K562 (cell line): ENCODE measurements around the gene ENO2. TPM values are rescaled to one million over a fixed set of nuclear protein-coding genes. Genes with fewer than 3 reads are reported as not detected.
A peak's percentile ranks its signal among the peaks of the same experiment; 100 is the strongest.

ENCODE experiments used
- ATAC-seq: fragments of 200-7000 bp; cut with Tn5 transposase; 3 replicates; pipeline ENCODE4 v1.9.1; 2020; ENCODE audit warnings: moderate library complexity
- BruUV-seq: library from RNA; stranded (reverse); fragments of 400-500 nt; replicated peaks from 2 replicates; lab custom pipeline; 2021; lab: Mats Ljungman, UMichigan
- CTCF ChIA-PET: fragments of 300-600 bp; formaldehyde crosslinking; extraction: SDS; loops from one replicate; lab custom pipeline; 2021; ENCODE audit warnings: low intra/inter-chr PET ratio; lab: Yijun Ruan, JAX
- POLR2A ChIA-PET: fragments of 300-600, 350-650 bp; sonication (Branson Sonifier 250); formaldehyde crosslinking; extraction: SDS; loops from one replicate; lab custom pipeline; 2021; ENCODE audit warnings: antibody characterized with exemption, inconsistent platforms; lab: Yijun Ruan, JAX
- DNase-seq, 4 experiments: peaks; one replicate each; pipeline versions ENCODE4 v3.0.0 to v3.0.0-alpha.2; 2011 to 2018; ENCODE audit warnings: low spot score in 3 of 4, mixed read lengths in 3 of 4; ENCODE audit errors: extremely low read depth in 1 of 4
- FAIRE-seq: peaks from 2 replicates; lab custom pipeline; 2011; peaks lifted over from hg19 to GRCh38; lab: Jason Lieb, UNC
- H2AFZ ChIP-seq: 2 replicates; pipeline ENCODE4 v1.6.0; 2011; ENCODE audit warnings: low read depth, low read length, control low read depth, inconsistent platforms
- H3K27ac ChIP-seq: fragments of 200-600 bp; 3 replicates; pipeline ENCODE4 v1.8.0; 2011; ENCODE audit warnings: low read depth, mild to moderate bottlenecking, control low read depth, inconsistent platforms, low read length, moderate library complexity, mixed read lengths; ENCODE audit errors: extremely low read depth
- H3K27me3 ChIP-seq, 2 experiments: fragments of 300-600 bp in 1 of 2; 2 replicates in 1 of 2; 3 replicates in 1 of 2; pipeline versions ENCODE4 v1.6.0 to v1.8.0; 2011; ENCODE audit warnings: inconsistent platforms in 2 of 2, low read length in 2 of 2, mild to moderate bottlenecking in 1 of 2, mixed read lengths in 1 of 2, moderate library complexity in 1 of 2; ENCODE audit not compliant: control insufficient read depth in 2 of 2, insufficient read depth in 2 of 2
- H3K36me3 ChIP-seq: fragments of 300-600 bp; 3 replicates; pipeline ENCODE4 v1.8.0; 2011; ENCODE audit warnings: mild to moderate bottlenecking, low read length, inconsistent platforms; ENCODE audit not compliant: control insufficient read depth, insufficient read depth
- H3K4me1 ChIP-seq, 2 experiments: fragments of 200-600 bp in 1 of 2; replicated peaks in 1 of 2; 2 replicates in 1 of 2; 3 replicates in 1 of 2; pipeline versions ENCODE4 v1.5.1 to v1.8.0; 2011; ENCODE audit warnings: inconsistent platforms in 2 of 2, low read length in 2 of 2, mild to moderate bottlenecking in 1 of 2, mixed read lengths in 1 of 2, moderate library complexity in 1 of 2; ENCODE audit not compliant: control insufficient read depth in 2 of 2, insufficient read depth in 2 of 2
- H3K4me2 ChIP-seq: 2 replicates; pipeline ENCODE4 v1.6.1; 2011; ENCODE audit warnings: low read length, control low read depth, inconsistent platforms, mixed read lengths; ENCODE audit not compliant: insufficient read depth
- H3K4me3 ChIP-seq: fragments of 200-600 bp; sonication (generic), shearing (Covaris generic); 2 replicates; pipeline ENCODE4 v1.5.1; 2016; ENCODE audit warnings: control low read depth, inconsistent platforms
- H3K79me2 ChIP-seq: fragments of 200-600 bp; 3 replicates; pipeline ENCODE4 v1.8.0; 2011; ENCODE audit warnings: low read length, inconsistent platforms; ENCODE audit not compliant: control insufficient read depth, insufficient read depth
- H3K9ac ChIP-seq, 2 experiments: 2 replicates each; pipeline versions ENCODE4 v1.6.0 to v1.6.1; 2011; ENCODE audit warnings: low read depth in 2 of 2, low read length in 2 of 2, control low read depth in 1 of 2, inconsistent platforms in 1 of 2, mild to moderate bottlenecking in 1 of 2, mixed read lengths in 1 of 2; ENCODE audit not compliant: insufficient read depth in 1 of 2
- H3K9me1 ChIP-seq: one replicate; pipeline ENCODE4 v1.6.0; 2011; ENCODE audit warnings: inconsistent platforms, mild to moderate bottlenecking, low read length, moderate library complexity; ENCODE audit not compliant: control insufficient read depth, insufficient read depth
- H3K9me3 ChIP-seq: replicated peaks from 2 replicates; pipeline ENCODE4 v1.5.1; 2011; ENCODE audit warnings: low read depth, low read length, inconsistent platforms; ENCODE audit not compliant: control insufficient read depth, insufficient read depth
- H4K20me1 ChIP-seq: replicated peaks from 2 replicates; pipeline ENCODE4 v1.6.1; 2011; ENCODE audit warnings: low read length, inconsistent platforms, mixed read lengths; ENCODE audit not compliant: control insufficient read depth, insufficient read depth
- FOXA1 ChIP-seq: fragments of 450-650 bp; IDR thresholded peaks from 2 replicates; pipeline ENCODE4 v1.6.1; 2016; ENCODE audit warnings: mild to moderate bottlenecking, borderline replicate concordance
- JUN ChIP-seq, 2 experiments: sonication (generic) in 1 of 2; formaldehyde crosslinking in 1 of 2; IDR thresholded peaks; 2 replicates each; pipeline versions ENCODE4 v1.6.1 to v1.8.0; 2012 to 2022; ENCODE audit warnings: borderline replicate concordance in 2 of 2, mild to moderate bottlenecking in 2 of 2, improper control_type of control experiment in 1 of 2, low read depth in 1 of 2, low read length in 1 of 2, missing genetic modification reagents in 1 of 2
- MCM2 ChIP-seq: fragments of 450-650 bp; IDR thresholded peaks from 2 replicates; pipeline ENCODE4 v1.6.1; 2017; ENCODE audit warnings: low read depth, mild to moderate bottlenecking
- SRF ChIP-seq, 2 experiments: fragments of 250-450, 450-650 bp in 1 of 2; sonication (Bioruptor Pico) in 1 of 2; sonication (generic) in 1 of 2; formaldehyde crosslinking; IDR thresholded peaks; 2 replicates each; pipeline versions ENCODE4 v1.5.0 to v1.5.1; 2020 to 2022; ENCODE audit warnings: mild to moderate bottlenecking in 1 of 2, missing genetic modification reagents in 1 of 2
- ZC3H4 ChIP-seq: sonication (generic); formaldehyde crosslinking; IDR thresholded peaks from 2 replicates; pipeline ENCODE4 v1.9.0; 2021; ENCODE audit warnings: missing genetic modification reagents, borderline replicate concordance
- ZNF76 ChIP-seq: fragments of 250-450 bp; sonication (Bioruptor Pico); IDR thresholded peaks from 2 replicates; pipeline ENCODE4 v1.4.0; 2020; ENCODE audit warnings: mild to moderate bottlenecking, moderate library complexity, borderline replicate concordance
- WGBS: fragments of 100-300 bp; shearing (Covaris generic); methylation state at CpG from one replicate; pipeline ENCODE4 v1.1.6; 2016; ENCODE audit warnings: low coverage, mixed read lengths; ENCODE audit not compliant: insufficient coverage; ENCODE audit errors: missing lambda C conversion rate; 5-methylcytosine and 5-hydroxymethylcytosine counted together
- in situ Hi-C: fragments of 300-500 bp; cut with MboI; formaldehyde crosslinking; loops from 4 replicates; pipeline ENCODE4 v1.15.0; 2018; ENCODE audit warnings: inconsistent platforms, mixed read lengths
- intact Hi-C: fragments of 100-400 bp; cut with micrococcal nuclease; formaldehyde crosslinking; loops from 2 replicates; pipeline ENCODE4 v1.14.2; 2022
- polyA plus RNA-seq, 8 experiments: library from polyadenylated mRNA; depleted of rRNA in 4 of 8; stranded (reverse) in 5 of 8; unstranded in 3 of 8; fragments of >200 nt; fragmentation: Nextera tagmentation in 2 of 8; fragmentation: Illumina TruSeq in 1 of 8; extraction: Ambion mirVana in 2 of 8; extraction: Trizol in 1 of 8; gene quantifications; 2 replicates each; pipeline versions ENCODE4 v1.2.1 to v1.2.3, GENCODE V29; 2011 to 2014; ENCODE audit warnings: inconsistent platforms in 1 of 8, missing spikeins in 1 of 8
- total RNA-seq, 7 experiments: library from RNA; depleted of rRNA in 6 of 7; stranded (reverse); fragments of >200 nt in 6 of 7; fragmentation: Illumina TruSeq in 2 of 7; extraction: Trizol in 2 of 7; gene quantifications; 2 replicates each; pipeline versions ENCODE4 v1.2.1 to v1.2.3, GENCODE V29; 2011 to 2021; ENCODE audit warnings: low replicate concordance in 1 of 7
- TF ChIP-seq, protein P1 (sequence below): sonication (generic); formaldehyde crosslinking; IDR thresholded peaks from 2 replicates; pipeline ENCODE4 v1.8.0; 2022; ENCODE audit warnings: mild to moderate bottlenecking, missing genetic modification reagents
- TF ChIP-seq, protein P2 (sequence below), 2 experiments: fragments of 450-650 bp; formaldehyde crosslinking in 1 of 2; IDR thresholded peaks; 2 replicates each; pipeline versions ENCODE4 v1.4.0 to v1.6.1; 2014 to 2020; ENCODE audit warnings: mild to moderate bottlenecking in 2 of 2, borderline replicate concordance in 1 of 2, low read depth in 1 of 2

Gene ENO2
- total and polyA plus RNA-seq, 9 of the 15 experiments (the other 6 are each of a cell fraction or from before 2014, with no cell fraction given) = 10.9 to 43.3 (median 21.0) TPM

DNA sequence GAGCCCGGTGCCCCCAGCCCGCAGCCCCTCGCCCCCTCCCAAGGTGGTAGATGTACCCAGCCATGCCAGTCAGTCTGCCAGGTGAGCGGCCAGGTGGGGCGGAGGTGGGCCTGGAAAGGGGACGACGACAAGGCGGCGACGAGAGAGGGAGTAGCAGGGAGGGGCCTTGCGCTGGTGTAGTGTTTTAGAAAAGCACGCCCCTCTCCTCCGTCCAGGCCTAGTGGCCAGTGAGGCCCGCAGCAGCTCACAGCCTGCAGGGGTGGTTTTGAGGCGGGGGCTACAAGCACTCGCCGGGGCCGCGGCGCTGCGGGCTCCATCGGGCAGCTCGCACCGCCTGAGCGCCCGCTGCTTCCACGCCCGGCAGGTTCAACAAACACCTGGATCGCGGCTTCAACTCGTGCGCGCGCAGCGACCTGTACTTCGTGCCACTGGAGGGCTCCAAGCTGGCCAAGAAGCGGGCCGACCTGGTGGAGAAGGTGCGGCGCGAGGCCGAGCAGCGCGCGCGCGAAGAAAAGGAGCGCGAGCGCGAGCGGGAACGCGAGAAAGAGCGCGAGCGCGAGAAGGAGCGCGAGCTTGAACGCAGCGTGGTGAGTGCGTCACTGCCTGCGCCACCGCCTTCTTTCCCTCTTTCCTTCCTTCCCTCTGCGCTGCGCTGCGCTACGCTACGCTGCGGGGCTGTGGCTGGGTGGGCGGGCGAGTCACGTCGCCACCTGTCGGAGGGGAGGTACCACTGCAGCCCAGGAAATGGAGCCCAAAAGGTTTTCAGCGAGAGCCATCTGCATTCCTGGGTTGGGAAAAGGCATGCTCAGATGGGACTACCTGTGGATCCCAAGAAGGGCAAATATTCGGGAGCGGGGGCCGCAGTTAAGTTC is 23.3 kb downstream of the ENO2 start:
- ChIA-PET POLR2A (interaction anchor here (0.5 to 2.8 kb wide), 13 partner anchors 8 to 404 kb away, joined by 3 to 18 read pairs (median 3); partner anchors contain the start of genes ATN1 and SPSB2), CTCF (interaction anchor here (0.9 kb wide), 1 partner anchor 81 kb away, joined by 3 read pairs; the partner anchor contains the start of gene LPCAT3)
- no peaks in the 10 kb centered on the region for H3K9me3 ChIP-seq
- peak overlapping the region; percentile 79 for H2AFZ ChIP-seq
- ATAC-seq = peak; percentile 95
- in situ Hi-C loops (no loop called here), intact Hi-C loops (no loop called here)
- H4K20me1 ChIP-seq = no peaks in the 10 kb centered on the region
- peak; percentile 97 for FAIRE-seq
- H3K4me1 ChIP-seq = peaks cover 10 to 55% of the 10 kb centered on the region in 2 experiments; a peak in 4 of 5 replicates
- H3K9ac ChIP-seq = peak overlapping the region; percentile 84 to 97
- BruUV-seq = no TSS peak
- peaks cover 10% of the 10 kb centered on the region for H3K79me2 ChIP-seq
- H3K27ac ChIP-seq = peak overlapping the region; percentile 92
- peak overlapping the region; percentile 82 for H3K4me2 ChIP-seq
- WGBS = 10% methylated on average over 49 of the region's 80 CpGs
- H3K27me3 ChIP-seq = no peaks in the 10 kb centered on the region
- H3K4me3 ChIP-seq = peak overlapping the region; percentile 44
- H3K36me3 ChIP-seq = peaks cover 77% of the 10 kb centered on the region; the same call in 2 of the 3 replicates
- peak; percentile 61 to 95 (median 72) for DNase-seq
- no peaks in the 10 kb centered on the region for H3K9me1 ChIP-seq
- TF ChIP-seq FOXA1 (no peak), JUN (IDR thresholded peaks at IDR 0.05; ENCODE audit: borderline replicate concordance, low read depth, low read length) (0 out of 2 replicates have a peak, but pooled peaks have one; percentile 20), JUN (CRISPR knock-in tag; IDR thresholded peaks at IDR 0.05; ENCODE audit: borderline replicate concordance) (no peak), SRF (CRISPR knock-in tag; IDR thresholded peaks at IDR 0.05) (peak in 1 of 2 experiments; percentile 12; a peak in 1 of 4 replicates), ZC3H4 (CRISPR knock-in tag) (0 out of 2 replicates have a peak, but pooled peaks have one; percentile 48), ZNF76 (CRISPR knock-in tag) (no peak), MCM2 (no peak)
- TF ChIP-seq, protein P1, sequence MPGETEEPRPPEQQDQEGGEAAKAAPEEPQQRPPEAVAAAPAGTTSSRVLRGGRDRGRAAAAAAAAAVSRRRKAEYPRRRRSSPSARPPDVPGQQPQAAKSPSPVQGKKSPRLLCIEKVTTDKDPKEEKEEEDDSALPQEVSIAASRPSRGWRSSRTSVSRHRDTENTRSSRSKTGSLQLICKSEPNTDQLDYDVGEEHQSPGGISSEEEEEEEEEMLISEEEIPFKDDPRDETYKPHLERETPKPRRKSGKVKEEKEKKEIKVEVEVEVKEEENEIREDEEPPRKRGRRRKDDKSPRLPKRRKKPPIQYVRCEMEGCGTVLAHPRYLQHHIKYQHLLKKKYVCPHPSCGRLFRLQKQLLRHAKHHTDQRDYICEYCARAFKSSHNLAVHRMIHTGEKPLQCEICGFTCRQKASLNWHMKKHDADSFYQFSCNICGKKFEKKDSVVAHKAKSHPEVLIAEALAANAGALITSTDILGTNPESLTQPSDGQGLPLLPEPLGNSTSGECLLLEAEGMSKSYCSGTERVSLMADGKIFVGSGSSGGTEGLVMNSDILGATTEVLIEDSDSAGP (CRISPR knock-in tag) = 0 out of 2 replicates have a peak, but pooled peaks have one; percentile 58
- TF ChIP-seq, protein P2, sequence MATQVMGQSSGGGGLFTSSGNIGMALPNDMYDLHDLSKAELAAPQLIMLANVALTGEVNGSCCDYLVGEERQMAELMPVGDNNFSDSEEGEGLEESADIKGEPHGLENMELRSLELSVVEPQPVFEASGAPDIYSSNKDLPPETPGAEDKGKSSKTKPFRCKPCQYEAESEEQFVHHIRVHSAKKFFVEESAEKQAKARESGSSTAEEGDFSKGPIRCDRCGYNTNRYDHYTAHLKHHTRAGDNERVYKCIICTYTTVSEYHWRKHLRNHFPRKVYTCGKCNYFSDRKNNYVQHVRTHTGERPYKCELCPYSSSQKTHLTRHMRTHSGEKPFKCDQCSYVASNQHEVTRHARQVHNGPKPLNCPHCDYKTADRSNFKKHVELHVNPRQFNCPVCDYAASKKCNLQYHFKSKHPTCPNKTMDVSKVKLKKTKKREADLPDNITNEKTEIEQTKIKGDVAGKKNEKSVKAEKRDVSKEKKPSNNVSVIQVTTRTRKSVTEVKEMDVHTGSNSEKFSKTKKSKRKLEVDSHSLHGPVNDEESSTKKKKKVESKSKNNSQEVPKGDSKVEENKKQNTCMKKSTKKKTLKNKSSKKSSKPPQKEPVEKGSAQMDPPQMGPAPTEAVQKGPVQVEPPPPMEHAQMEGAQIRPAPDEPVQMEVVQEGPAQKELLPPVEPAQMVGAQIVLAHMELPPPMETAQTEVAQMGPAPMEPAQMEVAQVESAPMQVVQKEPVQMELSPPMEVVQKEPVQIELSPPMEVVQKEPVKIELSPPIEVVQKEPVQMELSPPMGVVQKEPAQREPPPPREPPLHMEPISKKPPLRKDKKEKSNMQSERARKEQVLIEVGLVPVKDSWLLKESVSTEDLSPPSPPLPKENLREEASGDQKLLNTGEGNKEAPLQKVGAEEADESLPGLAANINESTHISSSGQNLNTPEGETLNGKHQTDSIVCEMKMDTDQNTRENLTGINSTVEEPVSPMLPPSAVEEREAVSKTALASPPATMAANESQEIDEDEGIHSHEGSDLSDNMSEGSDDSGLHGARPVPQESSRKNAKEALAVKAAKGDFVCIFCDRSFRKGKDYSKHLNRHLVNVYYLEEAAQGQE (IDR thresholded peaks at IDR 0.05; ENCODE audit: borderline replicate concordance) = no peak
- TF ChIP-seq, protein P2 (CRISPR knock-in tag; IDR thresholded peaks at IDR 0.05; ENCODE audit: low read depth) = peak; percentile 54; the same call in 1 of the 2 replicates
